ENCODE measurements around the gene SUV39H1.

DNA sequence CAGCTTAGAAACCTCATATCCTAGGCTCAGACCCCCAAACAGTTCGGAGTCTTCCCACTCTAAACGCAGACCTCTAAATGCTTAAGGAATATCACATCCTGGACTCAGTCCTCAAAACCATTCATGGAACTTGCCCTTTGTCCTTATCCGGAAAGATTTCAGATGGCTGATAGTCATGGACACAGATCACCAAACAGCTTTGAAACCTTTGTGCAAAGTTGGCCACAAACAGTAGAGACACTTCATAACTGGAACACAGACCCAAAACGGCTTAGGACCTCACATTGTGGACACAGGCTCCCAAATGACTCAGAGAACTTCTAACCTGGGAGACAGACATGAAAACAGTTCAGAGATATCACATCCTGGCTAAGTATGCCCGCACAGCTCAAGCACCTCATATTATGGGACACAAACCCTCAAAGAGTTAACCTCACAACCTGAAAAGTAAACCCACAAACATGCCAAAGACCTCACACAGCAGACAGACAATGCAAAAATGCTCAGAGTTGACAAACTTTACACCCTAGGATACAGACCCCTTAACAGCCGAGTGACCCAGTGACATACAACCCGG is 15.5 kb downstream of the SUV39H1 start:
- TF ChIP-seq CTCF (IDR thresholded peaks at IDR 0.05) (no peak), POLR2A (IDR thresholded peaks at IDR 0.05) (no peak)

Data from uterus (tissue), 2 donors.